Memory B cell (primary cell): ENCODE measurements around the gene REV3L.
"Not testable (repeated sequence)": the region's sequence is repeated elsewhere in the genome, so short reads cannot be mapped to it uniquely, and the experiment has no call there.

Source experiments
- ATAC-seq: fragments of 150-1000 bp; cut with Tn5 transposase; 2 replicates; pipeline ENCODE4 v1.10.0; 2021; ENCODE audit warnings: low read depth, mild to moderate bottlenecking, moderate library complexity
- DNase-seq, 2 donors: peaks; one replicate each; pipeline ENCODE4 v3.0.0; 2022; ENCODE audit warnings: low spot score in 2 of 2
- H3K27ac Mint-ChIP-seq: one replicate; pipeline ENCODE4 v1.8.0; 2022; ENCODE audit warnings: mild to moderate bottlenecking, moderate library complexity, mixed read lengths
- H3K27me3 Mint-ChIP-seq: one replicate; pipeline ENCODE4 v1.8.0; 2022; ENCODE audit warnings: mixed read lengths
- H3K36me3 Mint-ChIP-seq: one replicate; pipeline ENCODE4 v1.8.0; 2022; ENCODE audit warnings: mild to moderate bottlenecking, mixed read lengths
- H3K4me1 Mint-ChIP-seq: one replicate; pipeline ENCODE4 v1.8.0; 2022; ENCODE audit warnings: mixed read lengths
- H3K4me3 Mint-ChIP-seq: one replicate; pipeline ENCODE4 v1.8.0; 2022; ENCODE audit warnings: mild to moderate bottlenecking, moderate library complexity, mixed read lengths
- H3K9me3 Mint-ChIP-seq: one replicate; pipeline ENCODE4 v1.8.0; 2022; ENCODE audit warnings: mixed read lengths

The REV3L gene

GRCh38 chr6:111482959-111483735 lies at the start of gene REV3L:
Gene REV3L (minus strand): TSS chr6:111483218. CDS start chr6:111482888, 330 bp downstream.
- ATAC-seq = peak; percentile 54
- H3K27me3 Mint-ChIP-seq = no peaks in the 10 kb centered on the region

GRCh38 chr6:111531185-111531584 lies 48.2 kb upstream of the REV3L start:
- no peaks in the 10 kb centered on the region for H3K27me3 Mint-ChIP-seq
- ATAC-seq (no peak), DNase-seq (no peak)
- no peak overlapping the region for H3K27ac Mint-ChIP-seq
- no peaks in the 10 kb centered on the region for H3K9me3 Mint-ChIP-seq
- H3K36me3 Mint-ChIP-seq = no peaks in the 10 kb centered on the region
- H3K4me3 Mint-ChIP-seq = no peak overlapping the region
- H3K4me1 Mint-ChIP-seq = peaks cover 6% of the 10 kb centered on the region

More at GRCh38 chr6:111482959-111483735, at the start of gene REV3L:
- Mint-ChIP-seq H3K4me3 (peak within 1 kb of the TSS; percentile 94), H3K27ac (peak within 1 kb of the TSS; percentile 99), H3K36me3 (no peaks in the 10 kb centered on the region), H3K4me1 (peaks cover 37% of the 10 kb centered on the region), H3K9me3 (no peaks in the 10 kb centered on the region)
- peak; percentile 86 for DNase-seq

DNA sequence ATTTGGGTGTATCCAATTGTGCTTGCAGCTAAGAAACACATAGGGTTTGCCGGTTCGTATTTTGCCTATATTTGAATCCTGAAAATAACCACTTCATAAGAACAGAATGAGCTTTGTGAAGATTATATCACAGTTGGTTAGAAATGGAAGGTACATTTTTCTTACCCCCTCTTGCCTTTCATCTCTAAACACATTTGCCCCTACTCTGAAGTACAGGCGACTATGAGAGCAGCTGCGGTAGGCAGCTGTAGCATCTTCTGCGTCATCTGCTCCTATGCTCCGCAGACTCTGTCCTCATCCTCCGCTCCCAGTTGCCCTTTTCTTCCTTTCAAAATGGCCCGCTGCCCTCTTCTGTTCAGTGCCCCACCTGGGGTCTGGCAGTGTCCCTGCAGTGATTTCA lies 47.6 kb upstream of the REV3L start:
- H3K27ac Mint-ChIP-seq = no peak overlapping the region
- no peak overlapping the region for H3K4me3 Mint-ChIP-seq
- ATAC-seq (no peak), DNase-seq (no peak)
- no peaks in the 10 kb centered on the region for H3K9me3 Mint-ChIP-seq
- no peaks in the 10 kb centered on the region for H3K36me3 Mint-ChIP-seq
- H3K4me1 Mint-ChIP-seq = peaks cover 6% of the 10 kb centered on the region
- no peaks in the 10 kb centered on the region for H3K27me3 Mint-ChIP-seq

DNA sequence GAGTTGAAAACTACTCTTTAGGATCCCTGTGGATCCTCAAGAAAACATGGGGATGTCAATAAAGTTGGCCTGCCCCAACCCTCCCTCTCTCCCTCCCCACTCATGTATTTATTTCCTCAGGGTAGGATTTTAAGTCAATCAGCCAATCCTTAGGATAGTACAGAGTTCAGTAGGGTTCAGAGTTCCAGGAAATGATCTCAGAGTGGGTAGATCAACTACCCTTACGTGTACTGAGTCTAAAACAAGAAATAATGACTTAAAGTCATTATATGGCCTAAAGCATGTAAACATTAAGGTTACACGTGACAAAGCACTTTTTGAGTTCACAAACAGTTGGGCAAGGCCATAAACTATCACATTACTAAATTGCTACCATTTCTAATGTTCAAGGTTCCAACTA lies 47.2 kb upstream of the REV3L start:
- Mint-ChIP-seq H3K27ac (no peak overlapping the region), H3K4me3 (no peak overlapping the region), H3K4me1 (peaks cover 6% of the 10 kb centered on the region), H3K36me3 (no peaks in the 10 kb centered on the region), H3K27me3 (no peaks in the 10 kb centered on the region), H3K9me3 (no peaks in the 10 kb centered on the region)
- ATAC-seq = no peak
- no peak for DNase-seq

- peaks cover 4% of the 10 kb centered on the region for H3K4me1 Mint-ChIP-seq
- H3K27me3 Mint-ChIP-seq = no peaks in the 10 kb centered on the region
- DNase-seq (no peak), ATAC-seq (no peak)
- no peaks in the 10 kb centered on the region for H3K9me3 Mint-ChIP-seq
- no peak overlapping the region for H3K27ac Mint-ChIP-seq
- no peaks in the 10 kb centered on the region for H3K36me3 Mint-ChIP-seq
- no peak overlapping the region for H3K4me3 Mint-ChIP-seq
Observed at GRCh38 chr6:111527367-111527766, 44.3 kb upstream of the REV3L start.

DNA sequence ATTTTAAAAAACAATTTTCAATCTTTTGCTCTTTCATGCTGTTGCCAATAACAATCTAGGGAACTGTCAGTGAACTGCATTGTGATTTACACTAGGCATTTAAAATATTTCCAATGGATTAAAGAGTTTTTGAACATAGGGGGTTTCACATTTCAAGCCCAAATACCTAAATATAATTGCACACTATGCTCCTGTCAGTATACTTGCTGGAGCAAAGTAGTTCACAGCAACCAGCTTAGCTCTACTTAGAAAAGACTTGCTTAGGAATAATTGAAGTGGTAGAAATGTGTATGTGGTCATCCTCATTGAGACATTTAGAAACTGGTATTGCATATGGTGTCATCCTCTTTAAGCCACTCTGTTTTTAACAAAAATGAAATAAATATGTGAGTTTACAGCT lies 41.7 kb upstream of the REV3L start:
- Mint-ChIP-seq H3K27me3 (no peaks in the 10 kb centered on the region), H3K4me1 (peaks cover 4% of the 10 kb centered on the region), H3K9me3 (no peaks in the 10 kb centered on the region), H3K27ac (no peak overlapping the region), H3K4me3 (no peak overlapping the region), H3K36me3 (peaks cover 4% of the 10 kb centered on the region)
- DNase-seq = no peak
- ATAC-seq = no peak

DNA sequence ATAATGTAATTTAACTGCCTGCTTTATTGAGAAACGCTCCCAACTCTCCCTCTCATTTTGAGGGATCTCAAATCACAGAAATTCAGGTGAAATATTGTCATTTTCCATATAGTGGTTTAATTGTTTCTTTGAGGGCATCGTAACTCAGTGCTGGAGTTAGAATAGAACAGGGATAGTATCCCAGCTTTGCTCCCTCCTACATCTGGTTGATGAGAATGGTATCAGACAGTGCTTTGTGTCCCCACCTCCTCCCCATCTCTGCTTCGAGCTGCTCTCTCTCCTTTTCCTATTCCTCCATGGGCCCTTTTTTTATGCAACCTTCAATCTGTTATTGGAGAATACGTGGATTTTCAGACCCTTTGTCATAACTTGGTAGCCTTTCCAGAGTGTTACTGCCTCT lies 41.2 kb upstream of the REV3L start:
- Mint-ChIP-seq H3K4me3 (no peak overlapping the region), H3K27me3 (no peaks in the 10 kb centered on the region), H3K36me3 (peaks cover 4% of the 10 kb centered on the region), H3K27ac (no peak overlapping the region), H3K9me3 (no peaks in the 10 kb centered on the region), H3K4me1 (peaks cover 4% of the 10 kb centered on the region)
- ATAC-seq (no peak), DNase-seq (no peak)

DNA sequence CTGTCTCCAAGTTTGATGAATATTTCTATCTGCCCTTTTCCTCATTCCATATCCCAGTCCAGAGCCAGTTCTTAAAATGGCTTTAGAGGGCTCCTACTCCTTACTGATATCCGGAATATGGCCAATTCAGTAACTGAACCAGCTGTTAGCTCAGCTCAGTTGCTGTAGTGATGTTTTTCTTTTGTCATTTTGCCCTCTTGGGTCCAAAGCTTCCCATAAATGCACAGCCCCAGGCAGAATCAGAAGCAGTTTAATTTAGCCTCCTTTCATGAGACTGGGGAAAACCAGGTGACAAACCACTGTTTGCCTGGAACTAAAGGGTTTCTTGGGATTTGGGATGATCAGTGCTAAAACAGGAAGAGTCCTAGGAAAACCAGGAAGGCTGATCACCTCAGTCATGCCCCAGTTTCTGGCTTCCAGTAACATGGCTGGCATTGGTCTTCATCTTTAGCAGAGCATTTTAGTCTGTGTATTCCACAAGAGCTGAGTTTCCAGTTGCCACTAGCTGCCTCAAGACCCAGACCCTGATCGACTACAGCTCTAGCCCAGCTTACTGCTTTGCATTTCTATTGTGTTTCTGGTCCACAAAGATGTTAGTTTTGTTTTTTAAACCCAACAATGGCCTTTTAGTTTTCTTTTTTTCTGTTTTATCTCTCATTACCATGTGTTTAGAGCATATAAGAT lies 40.6 kb upstream of the REV3L start:
- peaks cover 4% of the 10 kb centered on the region for H3K36me3 Mint-ChIP-seq
- H3K4me1 Mint-ChIP-seq = peaks cover 4% of the 10 kb centered on the region
- no peak for ATAC-seq
- no peak overlapping the region for H3K4me3 Mint-ChIP-seq
- no peaks in the 10 kb centered on the region for H3K9me3 Mint-ChIP-seq
- no peak for DNase-seq
- no peaks in the 10 kb centered on the region for H3K27me3 Mint-ChIP-seq
- no peak overlapping the region for H3K27ac Mint-ChIP-seq

- H3K9me3 Mint-ChIP-seq = no peaks in the 10 kb centered on the region
- peaks cover 4% of the 10 kb centered on the region for H3K4me1 Mint-ChIP-seq
- ATAC-seq = no peak
Observed at GRCh38 chr6:111522393-111523020, 39.5 kb upstream of the REV3L start.

GRCh38 chr6:111521497-111522270 lies 38.7 kb upstream of the REV3L start:
- Mint-ChIP-seq H3K4me1 (peaks cover 4% of the 10 kb centered on the region), H3K36me3 (peaks cover 4% of the 10 kb centered on the region), H3K9me3 (no peaks in the 10 kb centered on the region), H3K27ac (no peak overlapping the region), H3K4me3 (no peak overlapping the region), H3K27me3 (no peaks in the 10 kb centered on the region)
- no peak for DNase-seq
- no peak for ATAC-seq

More at GRCh38 chr6:111522393-111523020, 39.5 kb upstream of the REV3L start:
- Mint-ChIP-seq H3K27me3 (no peaks in the 10 kb centered on the region), H3K36me3 (peaks cover 4% of the 10 kb centered on the region), H3K27ac (peak overlapping the region; percentile 6), H3K4me3 (no peak overlapping the region)
- DNase-seq = no peak

GRCh38 chr6:111520524-111520923 lies 37.5 kb upstream of the REV3L start:
- Mint-ChIP-seq H3K36me3 (peaks cover 4% of the 10 kb centered on the region), H3K27ac (no peak overlapping the region), H3K4me1 (peaks cover 4% of the 10 kb centered on the region), H3K9me3 (no peaks in the 10 kb centered on the region), H3K4me3 (no peak overlapping the region), H3K27me3 (no peaks in the 10 kb centered on the region)
- ATAC-seq = no peak
- no peak for DNase-seq

DNA sequence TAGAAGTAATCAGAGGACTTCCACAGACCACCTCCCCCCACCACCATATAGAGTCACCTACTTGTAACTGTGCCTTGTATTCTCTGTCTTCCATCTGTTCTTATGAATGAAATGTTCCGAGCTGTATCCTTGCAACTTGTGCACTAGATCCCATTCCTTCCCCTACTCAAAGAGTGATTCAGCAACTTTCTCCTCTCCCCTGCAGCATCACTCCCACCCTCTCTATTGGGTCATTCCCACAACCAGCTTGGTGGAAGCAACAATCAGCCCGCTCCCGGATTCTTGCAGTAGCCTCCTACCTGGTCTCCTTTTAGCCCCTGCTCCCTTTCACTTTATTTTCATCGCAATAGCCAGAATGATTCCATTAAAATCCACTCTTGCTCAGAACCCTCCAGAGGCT lies 34.9 kb upstream of the REV3L start:
- DNase-seq (no peak), ATAC-seq (no peak)
- Mint-ChIP-seq H3K27me3 (no peaks in the 10 kb centered on the region), H3K4me3 (no peak overlapping the region), H3K9me3 (no peaks in the 10 kb centered on the region), H3K4me1 (peaks cover 4% of the 10 kb centered on the region), H3K27ac (no peak overlapping the region), H3K36me3 (peaks cover 4% of the 10 kb centered on the region)

- Mint-ChIP-seq H3K36me3 (no peaks in the 10 kb centered on the region), H3K4me1 (no peaks in the 10 kb centered on the region), H3K27me3 (no peaks in the 10 kb centered on the region), H3K27ac (no peak overlapping the region), H3K9me3 (no peaks in the 10 kb centered on the region), H3K4me3 (no peak overlapping the region)
- ATAC-seq (no peak), DNase-seq (no peak)
Observed at GRCh38 chr6:111515259-111515658, 32.2 kb upstream of the REV3L start.

GRCh38 chr6:111514531-111514930 lies 31.5 kb upstream of the REV3L start:
- H3K9me3 Mint-ChIP-seq, H3K27ac Mint-ChIP-seq, ATAC-seq, DNase-seq, H3K4me3 Mint-ChIP-seq, H3K27me3 Mint-ChIP-seq, H3K4me1 Mint-ChIP-seq, H3K36me3 Mint-ChIP-seq: not testable (repeated sequence)
